ENCODE data around the gene LYPD6B.

LYPD6B gene

GRCh38 chr2:149167001-149167780, 128.7 kb downstream of the LYPD6B start:
- peak; percentile 47 for DNase-seq

DNA sequence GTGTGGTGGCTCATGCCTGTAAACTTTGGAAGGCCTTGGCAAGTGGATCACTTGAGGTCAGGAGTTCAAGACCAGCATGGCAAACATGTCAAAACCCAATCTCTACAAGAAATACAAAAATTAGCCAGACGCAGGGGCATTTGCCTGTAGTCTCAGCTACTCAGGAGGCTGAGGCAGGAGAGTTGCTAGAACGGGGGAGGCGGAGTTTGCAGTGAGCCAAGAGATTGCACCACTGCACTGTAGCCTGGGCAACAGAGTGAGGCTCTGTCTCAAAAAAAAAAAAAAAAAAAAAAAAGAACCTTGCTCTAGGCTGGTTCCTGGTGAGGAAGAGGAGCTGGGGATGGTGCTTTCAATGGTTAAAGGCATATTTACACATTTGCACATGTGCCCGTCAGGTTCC, 129.4 kb downstream of the LYPD6B start:
- DNase-seq = no peak

DNA sequence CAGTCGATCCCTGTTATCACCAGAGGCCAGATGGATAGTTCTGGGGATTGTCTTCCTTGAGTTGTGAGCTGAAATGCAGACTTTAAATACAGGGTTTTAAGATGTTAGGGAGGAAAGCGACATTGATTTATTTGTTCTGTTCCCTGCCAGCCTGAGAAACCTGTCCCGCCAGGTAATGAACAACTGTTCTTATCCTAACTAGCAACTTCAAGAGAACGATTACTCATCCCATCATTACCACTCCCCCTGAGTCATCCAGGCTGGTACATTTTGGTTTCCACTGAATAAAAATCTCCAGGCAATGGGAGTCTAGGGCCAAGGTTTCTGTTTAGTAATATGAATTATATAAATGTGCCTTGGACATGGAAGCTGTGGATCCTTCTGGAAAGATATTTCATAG, 131.2 kb downstream of the LYPD6B start:
- DNase-seq = no peak

DNA sequence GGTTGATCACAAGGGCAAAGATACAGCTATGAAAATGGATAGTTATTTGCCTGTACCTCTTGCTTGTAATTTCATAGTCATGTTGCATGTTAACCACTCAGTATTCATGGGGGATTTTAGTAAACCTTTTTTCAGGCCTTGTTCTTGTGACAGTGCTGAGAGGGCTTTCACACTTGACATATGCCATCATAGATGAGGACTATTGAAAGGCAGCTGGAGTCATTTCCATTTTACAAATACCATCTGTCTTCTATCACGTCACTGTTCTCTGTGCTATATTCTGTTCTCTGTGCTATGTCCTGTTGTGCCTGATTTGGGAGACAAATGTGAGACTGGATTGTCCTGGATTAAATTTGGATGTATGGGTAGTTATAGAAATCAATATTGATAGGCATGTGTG, 131.7 kb downstream of the LYPD6B start:
- no peak for DNase-seq

DNA sequence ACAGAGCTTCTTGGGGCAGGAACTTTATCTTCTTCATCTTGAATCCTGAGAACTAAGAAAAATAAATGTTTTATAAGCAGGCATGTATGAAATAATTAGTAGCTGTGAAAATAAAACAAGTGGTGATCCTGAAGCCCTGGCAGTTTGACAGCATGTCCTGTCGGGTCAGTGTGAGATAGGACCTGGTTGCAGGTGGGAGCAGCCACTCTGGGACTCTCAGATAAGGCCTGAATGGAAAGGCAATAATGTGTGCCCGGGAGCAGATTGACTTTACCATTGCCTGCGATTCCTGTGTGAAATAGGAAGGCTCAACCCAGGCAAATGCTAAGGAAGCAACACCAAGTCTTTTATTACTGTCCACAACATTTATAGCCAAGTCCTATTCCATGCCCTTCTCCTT, 132.4 kb downstream of the LYPD6B start:
- DNase-seq = no peak

- no peak for DNase-seq
Measured at GRCh38 chr2:149173220-149173619, 134.7 kb downstream of the LYPD6B start.

GRCh38 chr2:149175956-149176355, 137.5 kb downstream of the LYPD6B start:
- no peak for DNase-seq

GRCh38 chr2:149178612-149179011, 140.1 kb downstream of the LYPD6B start:
- no peak for DNase-seq

DNA sequence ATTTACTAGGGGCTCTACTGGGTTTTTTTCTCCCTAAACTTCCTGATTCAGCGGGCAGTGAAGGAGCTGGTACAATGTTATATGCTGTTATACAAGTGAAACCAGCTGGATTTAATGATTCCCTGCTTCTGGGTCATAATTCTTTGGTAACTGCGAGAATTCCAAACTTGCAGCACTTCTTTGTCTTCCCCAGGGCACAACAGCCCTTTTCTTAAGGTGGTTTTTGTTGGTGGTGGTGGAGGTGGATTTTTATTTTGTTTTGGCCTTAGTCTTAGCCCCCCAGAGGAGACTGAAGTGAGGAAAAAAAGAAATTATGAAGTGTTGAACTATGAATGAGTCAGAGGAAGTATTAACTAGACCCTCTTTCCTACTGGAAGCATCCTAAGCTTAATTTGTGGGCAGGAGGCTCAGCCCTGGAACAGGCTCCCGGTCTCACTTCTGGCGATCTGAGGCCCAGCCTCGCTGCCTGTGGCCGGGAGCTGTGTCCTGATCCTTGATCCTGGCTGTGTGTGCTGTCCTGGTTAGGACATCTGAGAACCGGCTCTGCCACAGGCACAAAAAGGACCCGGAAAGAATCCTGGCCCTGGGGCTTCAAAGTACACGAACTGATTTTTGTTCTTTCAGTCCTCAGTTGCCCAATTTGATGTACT, 141.9 kb downstream of the LYPD6B start:
- DNase-seq = no peak

DNA sequence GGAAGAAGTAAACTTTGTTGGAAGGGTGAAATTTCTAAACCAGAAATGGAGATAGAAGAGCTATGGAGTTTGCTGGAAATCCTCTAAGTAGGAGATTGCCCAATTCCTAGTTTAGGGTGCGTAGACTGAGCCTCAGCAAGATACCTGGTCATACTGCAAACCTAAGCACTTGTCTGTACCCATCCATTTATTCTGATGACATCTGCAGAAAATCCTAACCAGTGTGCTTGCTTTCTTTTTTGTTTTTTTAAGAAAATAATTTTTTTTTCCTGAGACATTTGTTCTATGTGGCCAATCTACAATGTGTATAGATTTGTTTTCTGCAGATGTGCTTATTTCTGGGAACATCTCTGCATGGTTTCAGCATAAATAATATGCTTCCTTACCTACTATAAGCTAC, 144.7 kb downstream of the LYPD6B start:
- no peak for DNase-seq

DNA sequence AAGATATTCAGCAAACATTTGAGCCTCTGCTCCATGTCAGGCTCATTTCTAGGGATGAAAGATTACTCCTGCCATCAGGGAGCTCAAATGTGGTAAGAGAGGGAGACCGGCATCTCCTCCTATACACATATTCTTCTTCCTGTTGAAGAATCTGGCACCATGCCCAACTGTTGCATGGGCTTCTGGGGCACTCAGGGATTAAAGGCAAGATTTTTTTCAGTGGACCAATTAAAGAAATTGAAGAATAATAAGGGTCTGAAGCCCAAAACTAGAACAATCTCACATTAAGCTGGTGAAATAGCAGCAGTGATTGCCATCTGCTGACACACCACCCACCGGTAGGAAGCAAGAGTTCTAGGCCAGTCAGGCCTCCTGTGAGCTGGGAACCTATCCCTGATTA, 146.5 kb downstream of the LYPD6B start:
- no peak for DNase-seq

GRCh38 chr2:149185942-149186490, 147.5 kb downstream of the LYPD6B start:
- DNase-seq = no peak

DNA sequence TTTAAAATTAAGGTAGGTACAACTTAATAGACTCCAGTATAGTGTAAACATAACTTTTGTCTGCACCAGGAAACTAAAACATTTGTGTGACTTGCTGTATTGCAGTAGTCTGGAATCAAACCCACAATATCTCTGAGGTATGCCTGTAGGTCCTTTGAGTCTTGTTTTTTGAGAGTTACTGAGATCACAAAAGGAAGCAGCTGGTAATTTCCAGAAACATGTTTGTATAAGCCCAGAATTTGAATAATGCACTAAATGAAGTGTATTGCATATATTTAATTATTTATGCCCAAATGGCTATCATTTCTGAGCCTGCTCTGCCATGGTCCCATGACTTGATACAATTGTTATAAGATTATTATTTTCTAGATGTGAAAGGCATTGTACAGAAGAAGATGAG, 148.6 kb downstream of the LYPD6B start:
- no peak for DNase-seq

DNA sequence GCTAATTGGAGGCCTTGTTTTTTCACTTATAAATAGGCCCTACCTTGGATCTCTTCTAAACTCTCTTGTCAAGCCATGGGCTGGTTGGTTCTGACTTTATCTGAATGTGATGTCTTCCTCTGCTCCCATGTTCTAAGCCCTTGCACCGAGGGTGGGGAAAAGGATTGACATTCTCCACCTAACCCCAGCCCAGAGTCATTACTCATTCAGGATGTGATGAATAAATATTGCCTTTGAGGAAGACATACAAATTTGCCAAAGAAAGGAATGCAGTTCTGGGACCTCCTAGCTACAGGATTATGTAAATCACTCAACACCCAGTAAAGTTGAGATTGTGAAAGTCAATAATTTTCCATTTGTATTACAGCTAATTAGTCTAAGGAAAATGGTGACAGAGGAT, 149.8 kb downstream of the LYPD6B start:
- no peak for DNase-seq

DNA sequence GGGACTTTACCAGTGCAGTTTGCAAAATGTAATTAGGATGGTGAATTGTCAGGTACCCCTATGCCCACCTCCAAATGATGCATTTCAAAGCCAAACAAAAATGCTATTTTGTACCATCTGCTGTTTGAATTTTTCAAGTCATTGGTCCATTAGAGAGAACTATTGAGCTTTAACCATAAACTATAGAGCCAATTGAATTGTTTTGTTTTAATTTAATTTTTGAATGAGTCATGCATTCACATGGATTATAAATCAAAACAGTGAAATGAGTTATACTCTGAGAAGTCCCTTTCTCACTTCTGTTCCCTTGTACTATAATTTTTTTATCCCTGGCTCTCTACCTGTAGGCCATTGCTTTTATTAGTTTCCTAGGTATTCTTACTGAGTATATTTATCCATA, 151.3 kb downstream of the LYPD6B start:
- no peak for DNase-seq

DNA sequence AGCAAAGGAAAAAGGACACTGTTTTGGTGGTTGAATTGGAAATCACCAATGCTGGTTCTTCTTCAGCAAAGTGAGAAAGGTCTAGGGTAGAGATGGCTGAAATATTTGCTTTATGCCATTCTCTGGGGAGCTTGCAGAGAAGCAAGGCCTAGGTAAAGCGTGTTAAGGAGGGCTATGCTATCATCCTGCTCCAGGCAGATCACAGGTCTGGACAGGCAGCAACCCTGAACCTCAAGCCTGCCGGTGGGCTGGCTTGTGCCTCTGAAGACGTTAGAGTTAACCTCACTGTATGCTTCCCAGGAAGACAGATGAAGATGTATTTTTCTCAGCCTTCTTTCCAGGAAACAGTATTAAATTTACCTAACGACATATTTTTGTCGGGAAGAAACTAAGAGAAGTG, 153.4 kb downstream of the LYPD6B start:
- no peak for DNase-seq

DNA sequence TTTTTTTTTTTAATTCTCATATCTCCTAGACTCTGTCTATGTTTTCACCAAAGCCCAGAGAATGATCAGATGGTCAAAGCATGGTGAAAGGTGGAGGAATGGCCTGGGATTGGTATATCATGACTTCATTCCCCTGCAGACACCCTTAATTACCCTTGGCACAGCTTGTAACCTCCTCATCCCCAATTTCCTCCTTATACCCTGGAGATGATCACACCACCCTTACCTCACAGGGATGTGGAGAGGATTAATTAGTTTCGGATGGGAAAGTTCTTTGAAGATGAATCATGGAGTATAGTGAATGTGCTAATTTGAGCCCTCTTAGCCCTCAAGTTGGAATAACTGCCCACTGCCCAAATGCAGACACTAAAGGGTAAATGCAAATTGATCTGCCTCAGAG, 153.9 kb downstream of the LYPD6B start:
- no peak for DNase-seq

- no peak for DNase-seq
Measured at GRCh38 chr2:149200109-149200520, 161.6 kb downstream of the LYPD6B start.

GRCh38 chr2:149204686-149205085, 166.2 kb downstream of the LYPD6B start:
- no peak for DNase-seq

DNA sequence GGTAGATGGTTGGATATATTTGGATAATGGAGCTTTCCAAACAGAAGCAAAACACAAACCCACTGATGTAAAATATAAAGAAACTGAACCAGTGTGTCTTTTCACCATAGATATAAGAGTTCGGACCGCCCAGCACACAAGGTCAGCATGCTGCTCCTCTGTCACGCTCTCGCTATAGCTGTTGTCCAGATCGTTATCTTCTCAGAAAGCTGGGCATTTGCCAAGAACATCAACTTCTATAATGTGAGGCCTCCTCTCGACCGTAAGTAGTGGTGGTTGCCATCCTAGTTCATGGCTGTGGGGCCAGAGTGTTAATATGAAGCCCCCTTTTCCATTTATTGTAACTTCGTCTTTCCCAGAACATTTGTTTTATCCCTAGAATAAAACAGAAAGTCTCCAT, 166.6 kb downstream of the LYPD6B start:
- DNase-seq = no peak

DNA sequence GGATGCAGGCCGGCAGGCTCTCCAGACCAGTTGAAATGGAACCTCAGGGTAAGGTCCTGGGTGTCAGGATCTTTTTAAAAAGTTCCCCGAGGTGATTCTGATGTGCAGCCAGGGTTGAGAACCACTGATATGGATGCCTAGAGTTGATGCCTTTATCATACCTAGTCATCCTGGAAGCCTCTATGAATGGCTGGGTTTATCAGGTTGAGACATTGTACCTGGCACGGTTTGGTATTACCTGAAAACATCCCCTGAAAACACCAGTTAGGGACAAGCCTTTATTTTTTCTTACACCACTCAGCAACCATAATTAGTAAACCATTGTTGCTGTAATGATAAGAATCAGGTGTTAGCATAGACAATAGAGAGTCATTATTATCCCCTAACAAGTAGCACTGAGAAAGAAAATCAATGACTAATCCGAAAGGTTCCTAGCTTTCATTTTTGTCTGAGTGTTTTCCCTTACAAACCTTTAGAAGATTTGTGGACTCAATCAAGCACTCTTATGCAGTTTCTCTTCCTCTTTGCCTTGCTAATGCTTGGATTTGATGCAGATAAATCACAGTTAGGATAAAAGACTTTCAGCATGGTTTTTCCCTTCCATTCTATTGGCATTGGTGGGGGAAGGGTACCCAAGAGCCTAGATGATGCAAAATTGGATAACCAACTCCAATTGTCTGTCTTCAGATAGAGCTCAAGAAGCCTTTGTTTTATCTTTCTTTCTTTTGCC, 175.4 kb downstream of the LYPD6B start:
- no peak for DNase-seq

DNA sequence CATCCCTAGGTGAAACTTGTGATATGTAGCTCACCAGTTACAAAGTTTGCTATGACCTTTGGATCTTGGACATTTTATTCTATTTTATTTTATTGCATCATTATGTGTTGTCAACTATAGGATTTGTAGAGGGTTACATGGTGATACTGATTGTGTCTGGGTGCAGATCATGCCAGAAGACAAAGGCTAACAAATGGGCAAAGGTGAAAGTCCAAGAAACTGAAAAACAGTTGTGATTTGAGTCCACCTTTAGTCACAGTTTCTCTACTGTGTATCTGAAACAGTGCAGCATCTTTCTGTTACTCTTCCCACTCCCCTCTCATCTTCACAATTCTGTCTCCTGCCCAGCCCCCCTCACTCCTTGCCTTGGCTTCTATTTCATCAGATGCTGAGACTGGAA, 180.0 kb downstream of the LYPD6B start:
- no peak for DNase-seq

- no peak for DNase-seq
Measured at GRCh38 chr2:149219856-149220255, 181.4 kb downstream of the LYPD6B start.

DNA sequence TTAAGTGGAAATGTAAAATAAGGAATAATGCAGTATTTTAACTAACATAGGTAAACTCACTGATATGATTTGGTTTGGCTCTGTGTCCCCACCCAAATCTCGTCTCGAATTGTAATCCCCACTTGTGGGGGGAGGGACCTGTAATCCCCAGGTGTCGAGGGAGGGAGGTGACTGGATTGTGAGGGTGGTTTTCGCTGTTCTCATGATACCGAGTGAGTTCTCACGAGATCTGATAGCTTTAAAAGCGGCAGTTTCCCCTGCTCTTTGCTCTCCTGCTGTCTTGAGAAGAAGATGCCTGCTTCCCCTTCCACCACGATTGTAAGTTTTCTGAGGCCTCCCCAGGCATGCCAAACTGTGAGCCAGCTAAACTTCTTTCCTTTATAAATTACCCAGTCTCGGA, 182.5 kb downstream of the LYPD6B start:
- no peak for DNase-seq
